ENCODE results near the gene NOTCH1.

Gene NOTCH1

GRCh38 chr9:136531904-136532798 is 13.7 kb downstream of the NOTCH1 start:
- DNase-seq (ENCODE audit: low read depth) = no peak

GRCh38 chr9:136531186-136531903 is 14.5 kb downstream of the NOTCH1 start:
- no peak for DNase-seq (ENCODE audit: low read depth)

- no peak for DNase-seq (ENCODE audit: low read depth)
Measured at GRCh38 chr9:136530461-136531089, 15.3 kb downstream of the NOTCH1 start.

- DNase-seq (ENCODE audit: low read depth) = no peak
Measured at GRCh38 chr9:136529516-136530460, 16.1 kb downstream of the NOTCH1 start.

GRCh38 chr9:136528716-136529341 is 17.0 kb downstream of the NOTCH1 start:
- no peak for DNase-seq (ENCODE audit: low read depth)

- DNase-seq (ENCODE audit: low read depth) = no peak
Measured at GRCh38 chr9:136527721-136528710, 17.8 kb downstream of the NOTCH1 start.

- no peak for DNase-seq (ENCODE audit: low read depth)
Measured at GRCh38 chr9:136527131-136527530, 18.7 kb downstream of the NOTCH1 start.

GRCh38 chr9:136526625-136527066 is 19.2 kb downstream of the NOTCH1 start:
- no peak for DNase-seq (ENCODE audit: low read depth)

GRCh38 chr9:136525841-136526499 is 19.9 kb downstream of the NOTCH1 start:
- DNase-seq (ENCODE audit: low read depth) = no peak

GRCh38 chr9:136525207-136525606 is 20.6 kb downstream of the NOTCH1 start:
- no peak for DNase-seq (ENCODE audit: low read depth)

GRCh38 chr9:136522314-136523237 is 23.3 kb downstream of the NOTCH1 start:
- no peak for DNase-seq (ENCODE audit: low read depth)

GRCh38 chr9:136521537-136521936 is 24.3 kb downstream of the NOTCH1 start:
- no peak for DNase-seq (ENCODE audit: low read depth)

- no peak for DNase-seq (ENCODE audit: low read depth)
Measured at GRCh38 chr9:136520053-136520540, 25.8 kb downstream of the NOTCH1 start.

GRCh38 chr9:136519263-136520052 is 26.4 kb downstream of the NOTCH1 start:
- DNase-seq (ENCODE audit: low read depth) = no peak

GRCh38 chr9:136518623-136519022 is 27.2 kb downstream of the NOTCH1 start:
- no peak for DNase-seq (ENCODE audit: low read depth)

- no peak for DNase-seq (ENCODE audit: low read depth)
Measured at GRCh38 chr9:136517950-136518349, 27.9 kb downstream of the NOTCH1 start.

Measured in stimulated activated CD8-positive, alpha-beta memory T cell treated with anti-CD3 and anti-CD28 coated beads, Interleukin-15, amount 100 ng/mL, for 24 hours (primary cell).